HG02981 (cell line): ENCODE data around the gene OBSCN.

Source experiments
- ATAC-seq: cut with Tn5 transposase; IDR thresholded peaks from one replicate; pipeline ENCODE4 v1.9.1; 2021; ENCODE audit warnings: mild to moderate bottlenecking, moderate library complexity; ENCODE audit not compliant: unreplicated experiment

Gene OBSCN

GRCh38 chr1:228286505-228287417 is 78.9 kb downstream of the OBSCN start:
- ATAC-seq: no peak

GRCh38 chr1:228287541-228288425 is 79.9 kb downstream of the OBSCN start:
- no peak for ATAC-seq

- ATAC-seq: no peak
Observed at GRCh38 chr1:228288536-228289238, 80.8 kb downstream of the OBSCN start.

GRCh38 chr1:228289239-228289849 is 81.5 kb downstream of the OBSCN start:
- ATAC-seq: no peak

GRCh38 chr1:228289996-228290881 is 82.4 kb downstream of the OBSCN start:
- no peak for ATAC-seq

GRCh38 chr1:228291906-228292608 is 84.2 kb downstream of the OBSCN start:
- no peak for ATAC-seq

- ATAC-seq: no peak
Observed at GRCh38 chr1:228292609-228292911, 84.7 kb downstream of the OBSCN start.

GRCh38 chr1:228293393-228293792 is 85.5 kb downstream of the OBSCN start:
- ATAC-seq: no peak

GRCh38 chr1:228293816-228294500 is 86.1 kb downstream of the OBSCN start:
- no peak for ATAC-seq

GRCh38 chr1:228294717-228295116 is 86.9 kb downstream of the OBSCN start:
- ATAC-seq: no peak

GRCh38 chr1:228295201-228295600 is 87.4 kb downstream of the OBSCN start:
- ATAC-seq: no peak

GRCh38 chr1:228295981-228296380 is 88.1 kb downstream of the OBSCN start:
- ATAC-seq: no peak

- ATAC-seq: no peak
Observed at GRCh38 chr1:228297242-228297641, 89.4 kb downstream of the OBSCN start.

- no peak for ATAC-seq
Observed at GRCh38 chr1:228297822-228298221, 90.0 kb downstream of the OBSCN start.

- no peak for ATAC-seq
Observed at GRCh38 chr1:228298471-228298870, 90.6 kb downstream of the OBSCN start.

- no peak for ATAC-seq
Observed at GRCh38 chr1:228299211-228299610, 91.4 kb downstream of the OBSCN start.

GRCh38 chr1:228299901-228300300 is 92.1 kb downstream of the OBSCN start:
- ATAC-seq: no peak

GRCh38 chr1:228302086-228302485 is 94.2 kb downstream of the OBSCN start:
- ATAC-seq: no peak

- ATAC-seq: no peak
Observed at GRCh38 chr1:228303596-228303995, 95.8 kb downstream of the OBSCN start.
